Hepatocyte (in vitro differentiated cells): ENCODE data around the gene ARHGEF10L. TPM values are rescaled to one million over a fixed set of nuclear protein-coding genes. Genes with fewer than 3 reads are reported as not detected.

Experiments used
- DNase-seq: peaks from one replicate; pipeline ENCODE4 v3.0.0-alpha.2; 2016; ENCODE audit warnings: low spot score
- H2AFZ ChIP-seq: fragments of 200-600 bp; sonication (generic); 2 replicates; pipeline ENCODE4 v1.6.0; 2016; ENCODE audit warnings: antibody characterized with exemption, mild to moderate bottlenecking
- H3K27ac ChIP-seq: fragments of 200-600 bp; sonication (generic); 2 replicates; pipeline ENCODE4 v1.5.1; 2016; ENCODE audit warnings: mild to moderate bottlenecking
- H3K27me3 ChIP-seq: fragments of 200-600 bp; sonication (generic); 2 replicates; pipeline ENCODE4 v1.6.1; 2016
- H3K36me3 ChIP-seq: fragments of 200-600 bp; sonication (generic); replicated peaks from 2 replicates; pipeline ENCODE4 v1.5.1; 2016; ENCODE audit warnings: low read depth; ENCODE audit not compliant: insufficient read depth
- H3K4me1 ChIP-seq: fragments of 200-600 bp; sonication (generic); 2 replicates; pipeline ENCODE4 v1.5.1; 2016; ENCODE audit warnings: mild to moderate bottlenecking, moderate library complexity; ENCODE audit not compliant: insufficient read depth
- H3K4me2 ChIP-seq: fragments of 200-600 bp; sonication (generic); 2 replicates; pipeline ENCODE4 v1.6.0; 2016
- H3K4me3 ChIP-seq: fragments of 200-600 bp; sonication (generic); 2 replicates; pipeline ENCODE4 v1.5.1; 2016; ENCODE audit warnings: mild to moderate bottlenecking
- H3K79me2 ChIP-seq: fragments of 200-600 bp; sonication (generic); 2 replicates; pipeline ENCODE4 v1.6.0; 2017; ENCODE audit warnings: mild to moderate bottlenecking
- H3K9me2 ChIP-seq: fragments of 200-600 bp; sonication (generic); replicated peaks from 2 replicates; pipeline ENCODE4 v1.6.0; 2017; ENCODE audit warnings: mild to moderate bottlenecking; ENCODE audit not compliant: insufficient read depth
- H3K9me3 ChIP-seq: fragments of 200-600 bp; sonication (generic); 2 replicates; pipeline ENCODE4 v1.5.1; 2016; ENCODE audit warnings: low read depth, mild to moderate bottlenecking
- H4K20me1 ChIP-seq: fragments of 200-600 bp; sonication (generic); 2 replicates; pipeline ENCODE4 v1.6.0; 2016; ENCODE audit warnings: mild to moderate bottlenecking; ENCODE audit not compliant: insufficient read depth, poor library complexity, severe bottlenecking
- EZH2 ChIP-seq: fragments of 200-600 bp; sonication (generic); IDR thresholded peaks from 2 replicates; pipeline ENCODE4 v1.6.1; 2016; ENCODE audit warnings: antibody characterized with exemption, mild to moderate bottlenecking, borderline replicate concordance
- EZH2phosphoT487 ChIP-seq: fragments of 200-600 bp; sonication (generic); IDR thresholded peaks from one replicate; pipeline ENCODE4 v1.6.1; 2018; ENCODE audit warnings: antibody characterized with exemption, mild to moderate bottlenecking, low read depth, moderate library complexity; ENCODE audit not compliant: unreplicated experiment, severe bottlenecking
- WGBS: methylation state at CpG from one replicate; pipeline ENCODE4 v1.1.6; 2016; ENCODE audit warnings: low lambda C conversion rate; ENCODE audit errors: missing lambda C conversion rate; 5-methylcytosine and 5-hydroxymethylcytosine counted together
- polyA plus RNA-seq: library from polyadenylated mRNA; unstranded; fragments of >200 nt; fragmentation: Nextera tagmentation; extraction: Ambion mirVana; gene quantifications from 2 replicates; pipeline ENCODE4 v1.2.1, GENCODE V29; 2016
- total RNA-seq: library from RNA; depleted of rRNA; stranded (reverse); fragments of >200 nt; gene quantifications from 2 replicates; pipeline ENCODE4 v1.2.3, GENCODE V29; 2014
- TF ChIP-seq, protein P1 (sequence below): fragments of 200-600 bp; sonication (generic); IDR thresholded peaks from 2 replicates; pipeline ENCODE4 v1.5.1; 2016; ENCODE audit warnings: antibody characterized with exemption, mild to moderate bottlenecking; ENCODE audit not compliant: poor library complexity

ARHGEF10L gene
- total and polyA plus RNA-seq, 2 experiments from 2014 or later = 40.4 to 48.3 TPM

DNA sequence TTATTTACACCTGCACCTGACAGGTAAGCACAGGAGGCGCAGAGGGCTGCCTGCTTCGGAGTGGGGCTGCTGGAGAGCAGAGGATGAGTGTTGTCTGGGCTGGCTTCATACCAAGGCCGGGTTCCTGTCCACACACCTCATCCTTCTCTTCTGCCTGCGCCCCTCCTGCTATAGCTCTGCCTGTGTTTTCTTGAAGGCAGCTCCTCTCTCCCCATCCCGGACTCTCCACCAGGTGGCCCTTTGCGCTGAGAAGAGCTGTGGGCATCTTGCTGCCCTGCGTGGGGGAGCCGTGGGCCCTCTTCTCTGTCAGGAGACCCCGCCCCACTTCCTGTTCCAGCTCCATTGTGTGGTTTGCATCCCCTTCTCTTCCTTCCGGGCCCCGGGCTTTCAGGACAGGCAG is 35.0 kb downstream of the ARHGEF10L start:
- no peaks in the 10 kb centered on the region for H3K9me3 ChIP-seq
- peak overlapping the region; percentile 88 for H3K27ac ChIP-seq
- peak; percentile 46 for DNase-seq
- no peak overlapping the region for H3K4me2 ChIP-seq
- no peaks in the 10 kb centered on the region for H3K36me3 ChIP-seq
- H3K4me3 ChIP-seq = no peak overlapping the region
- H3K4me1 ChIP-seq = peaks cover 39% of the 10 kb centered on the region
- H3K79me2 ChIP-seq = peaks cover 49% of the 10 kb centered on the region
- 70% methylated on average over 11 of the region's 11 CpGs for WGBS
- H4K20me1 ChIP-seq = peaks cover 3% of the 10 kb centered on the region
- no peak overlapping the region for H2AFZ ChIP-seq
- TF ChIP-seq EZH2 = no peak
- TF ChIP-seq, protein P1, sequence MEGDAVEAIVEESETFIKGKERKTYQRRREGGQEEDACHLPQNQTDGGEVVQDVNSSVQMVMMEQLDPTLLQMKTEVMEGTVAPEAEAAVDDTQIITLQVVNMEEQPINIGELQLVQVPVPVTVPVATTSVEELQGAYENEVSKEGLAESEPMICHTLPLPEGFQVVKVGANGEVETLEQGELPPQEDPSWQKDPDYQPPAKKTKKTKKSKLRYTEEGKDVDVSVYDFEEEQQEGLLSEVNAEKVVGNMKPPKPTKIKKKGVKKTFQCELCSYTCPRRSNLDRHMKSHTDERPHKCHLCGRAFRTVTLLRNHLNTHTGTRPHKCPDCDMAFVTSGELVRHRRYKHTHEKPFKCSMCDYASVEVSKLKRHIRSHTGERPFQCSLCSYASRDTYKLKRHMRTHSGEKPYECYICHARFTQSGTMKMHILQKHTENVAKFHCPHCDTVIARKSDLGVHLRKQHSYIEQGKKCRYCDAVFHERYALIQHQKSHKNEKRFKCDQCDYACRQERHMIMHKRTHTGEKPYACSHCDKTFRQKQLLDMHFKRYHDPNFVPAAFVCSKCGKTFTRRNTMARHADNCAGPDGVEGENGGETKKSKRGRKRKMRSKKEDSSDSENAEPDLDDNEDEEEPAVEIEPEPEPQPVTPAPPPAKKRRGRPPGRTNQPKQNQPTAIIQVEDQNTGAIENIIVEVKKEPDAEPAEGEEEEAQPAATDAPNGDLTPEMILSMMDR = peak; percentile 23
- no peaks in the 10 kb centered on the region for H3K9me2 ChIP-seq
- H3K27me3 ChIP-seq = no peaks in the 10 kb centered on the region

DNA sequence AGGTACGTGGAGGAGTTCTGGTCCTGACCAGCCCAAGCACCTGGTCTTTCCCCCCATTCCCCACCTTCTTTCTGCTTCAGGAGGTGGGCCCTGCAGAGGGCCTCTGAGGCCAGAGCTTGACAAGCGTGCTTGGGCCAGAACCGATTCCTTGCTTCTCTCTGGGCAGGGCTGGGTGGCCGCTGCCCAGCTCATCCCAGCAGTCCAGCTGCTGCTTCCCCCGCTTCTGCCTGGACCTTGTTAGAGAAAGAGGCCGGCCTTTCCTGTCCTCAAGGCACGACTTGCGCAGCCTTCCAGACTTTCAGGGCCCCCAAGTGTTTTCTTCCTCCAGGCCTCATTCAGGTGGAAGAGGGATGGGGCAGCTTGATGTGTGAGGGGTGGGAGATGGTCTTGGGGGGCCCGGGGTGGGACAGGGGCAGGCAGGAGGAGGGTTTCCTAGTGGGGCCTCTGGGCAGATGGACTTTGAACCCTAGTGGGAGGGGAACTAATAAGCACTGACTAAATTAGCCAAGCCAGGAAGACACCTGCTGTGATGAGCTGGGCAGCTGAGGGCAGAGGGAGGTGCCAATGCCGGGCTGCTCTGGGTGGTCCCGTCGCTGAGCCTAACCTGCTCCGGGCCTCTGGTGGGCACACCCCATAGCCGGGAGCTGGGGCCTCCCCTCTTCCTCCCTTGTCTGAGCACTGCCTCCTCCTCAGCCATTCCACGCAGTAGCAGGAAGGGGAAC is 36.5 kb downstream of the ARHGEF10L start:
- H3K27me3 ChIP-seq = no peaks in the 10 kb centered on the region
- peak; percentile 53 for DNase-seq
- no peak overlapping the region for H2AFZ ChIP-seq
- no peaks in the 10 kb centered on the region for H3K9me3 ChIP-seq
- no peaks in the 10 kb centered on the region for H4K20me1 ChIP-seq
- 75% methylated on average over 14 of the region's 15 CpGs for WGBS
- H3K9me2 ChIP-seq = no peaks in the 10 kb centered on the region
- peak overlapping the region; percentile 88 for H3K27ac ChIP-seq
- peak overlapping the region; percentile 54 for H3K4me2 ChIP-seq
- H3K36me3 ChIP-seq = no peaks in the 10 kb centered on the region
- H3K4me1 ChIP-seq = peaks cover 38% of the 10 kb centered on the region
- peaks cover 39% of the 10 kb centered on the region for H3K79me2 ChIP-seq
- TF ChIP-seq EZH2 (no peak), EZH2phosphoT487 (no peak)
- TF ChIP-seq, protein P1 = no peak
- H3K4me3 ChIP-seq = no peak overlapping the region

DNA sequence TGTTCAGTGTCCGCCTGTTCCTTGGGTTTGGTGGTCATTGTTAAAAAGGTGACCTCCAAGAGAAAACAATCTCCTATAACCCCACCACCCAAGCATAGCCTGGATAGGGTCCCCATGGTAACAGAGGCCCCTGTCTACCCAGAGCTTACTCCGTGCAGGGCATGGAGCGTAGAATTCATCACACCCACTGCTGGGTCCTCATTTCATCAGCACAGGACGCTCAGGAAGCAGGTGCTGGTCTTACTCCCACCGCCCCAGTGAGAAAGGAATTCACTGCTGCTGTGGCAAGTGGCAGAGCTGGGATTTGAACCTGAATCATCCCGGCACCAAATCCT is 37.0 kb downstream of the ARHGEF10L start:
- Histone ChIP-seq H3K36me3 (no peaks in the 10 kb centered on the region), H3K27me3 (no peaks in the 10 kb centered on the region), H4K20me1 (no peaks in the 10 kb centered on the region), H3K9me3 (no peaks in the 10 kb centered on the region), H3K4me1 (peaks cover 39% of the 10 kb centered on the region), H3K79me2 (peaks cover 35% of the 10 kb centered on the region), H3K9me2 (no peaks in the 10 kb centered on the region), H3K27ac (peak overlapping the region; percentile 88), H3K4me2 (peak overlapping the region; percentile 54), H3K4me3 (no peak overlapping the region), H2AFZ (no peak overlapping the region)
- TF ChIP-seq, protein P1 = no peak
- no peak for TF ChIP-seq EZH2
- no peak for TF ChIP-seq EZH2phosphoT487
- 87% methylated on average over 6 of the region's 6 CpGs for WGBS
- DNase-seq = no peak
